ENCODE measurements around the gene CDV3.
"Not testable (repeated sequence)": the region's sequence is repeated elsewhere in the genome, so short reads cannot be mapped to it uniquely, and the experiment has no call there.

Gene CDV3

GRCh38 chr3:133549565-133549964 lies 23.9 kb upstream of the CDV3 start:
- H3K4me3 ChIP-seq (ENCODE audit: low read depth, low read length) = no peak overlapping the region
- TF ChIP-seq, protein P1, sequence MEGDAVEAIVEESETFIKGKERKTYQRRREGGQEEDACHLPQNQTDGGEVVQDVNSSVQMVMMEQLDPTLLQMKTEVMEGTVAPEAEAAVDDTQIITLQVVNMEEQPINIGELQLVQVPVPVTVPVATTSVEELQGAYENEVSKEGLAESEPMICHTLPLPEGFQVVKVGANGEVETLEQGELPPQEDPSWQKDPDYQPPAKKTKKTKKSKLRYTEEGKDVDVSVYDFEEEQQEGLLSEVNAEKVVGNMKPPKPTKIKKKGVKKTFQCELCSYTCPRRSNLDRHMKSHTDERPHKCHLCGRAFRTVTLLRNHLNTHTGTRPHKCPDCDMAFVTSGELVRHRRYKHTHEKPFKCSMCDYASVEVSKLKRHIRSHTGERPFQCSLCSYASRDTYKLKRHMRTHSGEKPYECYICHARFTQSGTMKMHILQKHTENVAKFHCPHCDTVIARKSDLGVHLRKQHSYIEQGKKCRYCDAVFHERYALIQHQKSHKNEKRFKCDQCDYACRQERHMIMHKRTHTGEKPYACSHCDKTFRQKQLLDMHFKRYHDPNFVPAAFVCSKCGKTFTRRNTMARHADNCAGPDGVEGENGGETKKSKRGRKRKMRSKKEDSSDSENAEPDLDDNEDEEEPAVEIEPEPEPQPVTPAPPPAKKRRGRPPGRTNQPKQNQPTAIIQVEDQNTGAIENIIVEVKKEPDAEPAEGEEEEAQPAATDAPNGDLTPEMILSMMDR (IDR thresholded peaks at IDR 0.05; ENCODE audit: borderline replicate concordance, insufficient read depth, low read depth, low read length) = no peak

- H3K4me3 ChIP-seq (ENCODE audit: low read depth, low read length) = not testable (repeated sequence)
Observed at GRCh38 chr3:133551589-133551988, 21.9 kb upstream of the CDV3 start.

DNA sequence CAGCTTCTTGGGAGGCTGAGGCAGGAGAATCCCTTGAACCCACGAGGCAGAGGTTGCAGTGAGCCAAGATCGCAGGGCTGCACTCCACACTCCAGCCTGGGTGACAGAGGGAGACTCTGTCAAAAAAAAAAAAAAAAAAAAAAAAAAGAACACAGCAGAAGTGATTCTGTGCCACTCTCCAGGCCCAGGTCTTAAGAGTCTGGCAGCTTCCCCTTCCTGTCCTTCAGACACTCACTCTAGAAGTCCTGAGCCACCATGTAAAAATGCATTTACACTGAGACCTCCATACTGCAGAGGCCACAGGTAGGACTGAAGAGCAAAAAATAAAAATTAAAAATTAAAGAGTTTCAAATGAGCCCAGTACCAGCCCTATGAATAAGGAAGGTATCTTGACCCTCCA lies 11.8 kb upstream of the CDV3 start:
- no peak overlapping the region for H3K4me3 ChIP-seq (ENCODE audit: low read depth, low read length)
- TF ChIP-seq, protein P1 (IDR thresholded peaks at IDR 0.05; ENCODE audit: borderline replicate concordance, insufficient read depth, low read depth, low read length) = no peak

DNA sequence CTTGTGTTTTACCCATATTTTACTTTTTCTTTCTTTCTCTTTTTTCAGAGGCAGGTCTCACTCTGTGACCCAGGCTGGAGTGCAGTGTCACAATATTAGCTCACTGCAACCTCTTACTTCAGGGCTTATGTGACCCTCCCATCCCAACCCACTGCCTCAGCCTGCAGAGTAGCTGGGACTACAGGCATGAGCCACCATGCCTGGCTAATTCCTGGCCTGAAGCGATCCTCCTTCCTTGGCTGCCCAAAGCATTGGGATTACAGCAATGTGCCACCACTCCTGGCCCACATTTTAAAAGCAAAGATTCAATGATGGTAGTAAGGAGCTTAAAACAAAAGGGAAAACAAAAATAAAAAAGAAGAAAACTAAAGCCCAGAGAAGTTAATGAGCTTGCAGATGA lies 11.1 kb upstream of the CDV3 start:
- no peak overlapping the region for H3K4me3 ChIP-seq (ENCODE audit: low read depth, low read length)
- TF ChIP-seq, protein P1 (IDR thresholded peaks at IDR 0.05; ENCODE audit: borderline replicate concordance, insufficient read depth, low read depth, low read length) = no peak

DNA sequence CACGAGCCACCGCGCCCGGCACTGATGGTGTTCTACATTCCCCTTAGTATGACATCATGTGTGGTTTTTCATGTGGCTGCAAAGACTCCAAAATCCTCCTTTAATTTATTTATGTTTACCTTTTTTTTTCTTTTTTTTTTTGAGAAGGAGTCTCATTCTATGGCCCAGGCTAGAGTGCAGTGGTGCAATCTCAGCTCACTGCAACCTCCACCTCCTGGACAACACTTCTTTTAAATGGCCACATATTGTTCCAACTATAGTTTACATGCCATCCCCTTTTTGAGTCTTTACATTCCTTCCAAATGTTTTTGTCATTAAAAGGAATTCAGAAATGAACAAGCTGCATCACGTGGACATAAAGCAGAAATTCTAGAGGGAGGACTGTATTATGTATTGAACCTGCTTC lies 10.3 kb upstream of the CDV3 start:
- TF ChIP-seq, protein P1 (IDR thresholded peaks at IDR 0.05; ENCODE audit: borderline replicate concordance, insufficient read depth, low read depth, low read length) = no peak
- no peak overlapping the region for H3K4me3 ChIP-seq (ENCODE audit: low read depth, low read length)

DNA sequence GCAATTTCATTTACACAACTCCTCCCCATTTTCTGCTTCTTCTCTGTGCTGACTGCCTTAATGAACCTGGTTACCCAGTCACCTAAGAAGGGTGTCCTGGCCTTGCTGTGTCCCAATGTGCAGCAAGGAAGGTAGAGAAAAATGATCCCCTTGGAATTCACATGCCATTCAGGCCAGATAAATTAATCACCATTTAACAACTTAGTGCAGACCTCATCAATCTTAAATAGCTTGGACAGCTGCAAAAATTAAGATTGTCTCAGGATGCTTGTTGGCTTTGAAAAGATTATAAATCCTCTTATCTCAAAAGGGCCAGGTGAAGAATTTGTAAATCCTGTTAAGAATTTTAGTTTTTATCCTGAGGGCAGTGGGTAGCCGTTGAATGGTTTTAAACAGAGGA lies 9.7 kb upstream of the CDV3 start:
- TF ChIP-seq, protein P1 (IDR thresholded peaks at IDR 0.05; ENCODE audit: borderline replicate concordance, insufficient read depth, low read depth, low read length) = no peak

DNA sequence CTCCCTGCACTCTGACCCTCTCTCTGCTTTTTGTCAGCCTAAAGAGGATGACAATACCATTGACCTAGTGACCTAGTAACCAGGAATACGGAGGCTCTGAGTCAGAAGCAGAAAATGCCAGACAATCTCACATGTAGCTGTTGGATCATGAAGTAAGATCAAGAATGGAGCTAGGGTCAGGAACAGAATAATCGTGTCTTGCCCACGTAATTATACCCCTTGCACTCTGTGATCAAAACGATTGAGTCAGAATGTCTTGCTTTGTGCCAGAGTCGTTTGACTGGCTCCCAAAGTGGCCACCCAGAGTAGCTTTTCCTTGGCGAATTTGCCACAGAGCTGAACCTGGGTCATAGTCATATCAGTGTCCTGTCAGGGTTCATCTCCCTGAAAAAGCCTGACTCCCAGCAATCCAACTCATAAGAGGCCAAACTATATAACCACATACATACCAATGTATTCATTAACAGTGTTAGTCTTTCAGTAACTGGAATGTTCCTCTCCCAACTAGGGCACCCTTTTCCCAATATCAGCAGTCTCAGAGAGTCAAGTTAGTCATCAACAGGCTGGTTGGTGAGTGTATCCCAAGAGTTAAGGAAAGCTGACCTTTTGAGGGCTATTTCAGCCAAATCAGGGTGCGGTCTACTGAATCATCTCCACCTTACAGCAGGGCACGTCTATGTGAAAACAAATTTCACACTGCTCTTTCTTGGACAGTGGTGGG lies 5.0 kb upstream of the CDV3 start:
- TF ChIP-seq, protein P1 (IDR thresholded peaks at IDR 0.05; ENCODE audit: borderline replicate concordance, insufficient read depth, low read depth, low read length) = no peak
- H3K4me3 ChIP-seq (ENCODE audit: low read depth, low read length) = no peak overlapping the region

More for the DNA sequence above, 9.7 kb upstream of the CDV3 start:
- no peak overlapping the region for H3K4me3 ChIP-seq (ENCODE audit: low read depth, low read length)

All from GM12875 (cell line).